Measurements from ENCODE around the gene SLC12A4. TPM values are rescaled to one million over a fixed set of nuclear protein-coding genes. Genes with fewer than 3 reads are reported as not detected.

Gene SLC12A4
- total and polyA plus RNA-seq, 2 of the 13 experiments (the other 11 are each of a cell fraction or from before 2014, with no cell fraction given), result 65.1 to 84.3 TPM

- TF ChIP-seq CERS6 (CRISPR knock-in tag; IDR thresholded peaks at IDR 0.05) (no peak), POLR2A (IDR thresholded peaks at IDR 0.05; ENCODE audit: insufficient read depth in 1 of 2, low read depth in 2 of 2, low read length in 2 of 2) (peak in 1 of 2 experiments; percentile 54; a peak in 2 of 4 replicates), BHLHE40 (IDR thresholded peaks at IDR 0.05; ENCODE audit: low read length) (no peak), ZNF207 (IDR thresholded peaks at IDR 0.05; ENCODE audit: borderline replicate concordance) (no peak), ZNF343 (CRISPR knock-in tag; IDR thresholded peaks at IDR 0.05) (peak; percentile 82), ZBTB25 (CRISPR knock-in tag; IDR thresholded peaks at IDR 0.05) (0 out of 2 replicates have a peak, but pooled peaks have one; percentile 18), ZXDC (CRISPR knock-in tag; IDR thresholded peaks at IDR 0.05) (no peak), ZMYM2 (CRISPR knock-in tag; IDR thresholded peaks at IDR 0.05) (no peak), ZNF235 (CRISPR knock-in tag; IDR thresholded peaks at IDR 0.05; ENCODE audit: borderline replicate concordance) (no peak), SOX5 (CRISPR knock-in tag; IDR thresholded peaks at IDR 0.05; ENCODE audit: borderline replicate concordance) (no peak), ZNF775 (CRISPR knock-in tag; IDR thresholded peaks at IDR 0.05; ENCODE audit: borderline replicate concordance) (no peak), ZNF746 (CRISPR knock-in tag; IDR thresholded peaks at IDR 0.05) (no peak), EP300 (IDR thresholded peaks at IDR 0.05; ENCODE audit: low read depth in 2 of 2, low read length in 2 of 2) (no peak), EP300 (CRISPR knock-in tag; IDR thresholded peaks at IDR 0.05; ENCODE audit: borderline replicate concordance) (no peak), ETV5 (CRISPR knock-in tag; IDR thresholded peaks at IDR 0.05; ENCODE audit: borderline replicate concordance) (peak; percentile 22; the same call in 1 of the 2 replicates), ATM (IDR thresholded peaks at IDR 0.05; ENCODE audit: borderline replicate concordance) (no peak), ZSCAN22 (CRISPR knock-in tag; IDR thresholded peaks at IDR 0.05) (no peak), ZNF704 (CRISPR knock-in tag; IDR thresholded peaks at IDR 0.05; ENCODE audit: borderline replicate concordance) (no peak), PRPF4 (IDR thresholded peaks at IDR 0.05; ENCODE audit: low read depth, low read length, poor library complexity, severe bottlenecking) (no peak), KLF15 (CRISPR knock-in tag; IDR thresholded peaks at IDR 0.05; ENCODE audit: borderline replicate concordance) (no peak), RXRA (CRISPR knock-in tag; IDR thresholded peaks at IDR 0.05) (peak; percentile 44; the same call in 1 of the 2 replicates), PRDM4 (CRISPR knock-in tag; IDR thresholded peaks at IDR 0.05; ENCODE audit: borderline replicate concordance) (no peak)
These were observed 25.8 kb downstream of the SLC12A4 start (continued) for GRCh38 chr16:67942510-67943255.
